ENCODE results near the gene TLCD3B. TPM values are rescaled to one million over a fixed set of nuclear protein-coding genes. Genes with fewer than 3 reads are reported as not detected.

TLCD3B gene
- total and polyA plus RNA-seq, 3 donors from 2014 or later, result 51.8 to 194 (median 82.7) TPM

GRCh38 chr16:30040221-30040620, 9.2 kb upstream of the TLCD3B start:
- no peaks in the 10 kb centered on the region for H3K36me3 ChIP-seq (ENCODE audit: low read depth, missing control alignments)
- H3K9me3 ChIP-seq, result no peaks in the 10 kb centered on the region
- H3K4me3 ChIP-seq, result no peak overlapping the region
- intact Hi-C loops (cut with DNase I; ENCODE audit: low total_unique reads), result no loop called here
- TF ChIP-seq CTCF (IDR thresholded peaks at IDR 0.05) (no peak), POLR2A (IDR thresholded peaks at IDR 0.05) (no peak)
- no peaks in the 10 kb centered on the region for H3K4me1 ChIP-seq
- H3K27me3 ChIP-seq, result no peaks in the 10 kb centered on the region
- WGBS, 2 donors, result 80 to 85% methylated on average over 5 of the region's 5 CpGs
- no peak overlapping the region for H3K27ac ChIP-seq
- DNase-seq, result no peak

- Histone ChIP-seq H3K36me3 (ENCODE audit: low read depth, missing control alignments) (no peaks in the 10 kb centered on the region), H3K9me3 (no peaks in the 10 kb centered on the region), H3K4me1 (peaks cover 9% of the 10 kb centered on the region), H3K4me3 (no peak overlapping the region), H3K27me3 (no peaks in the 10 kb centered on the region), H3K27ac (no peak overlapping the region)
- TF ChIP-seq POLR2A (IDR thresholded peaks at IDR 0.05) (no peak), CTCF (IDR thresholded peaks at IDR 0.05) (no peak)
- WGBS, 2 donors, result 73 to 77% methylated on average over 7 of the region's 7 CpGs
- intact Hi-C loops (cut with DNase I; ENCODE audit: low total_unique reads), result no loop called here
- DNase-seq, result no peak
These were observed 2.2 kb upstream of the TLCD3B start for GRCh38 chr16:30033270-30033669.

- H3K27me3 ChIP-seq, result no peaks in the 10 kb centered on the region
- H3K4me3 ChIP-seq, result no peak overlapping the region
- H3K4me1 ChIP-seq, result peaks cover 9% of the 10 kb centered on the region
- H3K36me3 ChIP-seq (ENCODE audit: low read depth, missing control alignments), result no peaks in the 10 kb centered on the region
- no peak overlapping the region for H3K27ac ChIP-seq
- DNase-seq, result peak; percentile 76
- intact Hi-C loops (cut with DNase I; ENCODE audit: low total_unique reads), result no loop called here
- 29% methylated on average over 12 of the region's 12 CpGs for WGBS, 2 donors
- no peaks in the 10 kb centered on the region for H3K9me3 ChIP-seq
- no peak for TF ChIP-seq POLR2A (IDR thresholded peaks at IDR 0.05)
- TF ChIP-seq CTCF (IDR thresholded peaks at IDR 0.05), result peak; percentile 27 to 85 (median 70)
These were observed 1.2 kb upstream of the TLCD3B start for GRCh38 chr16:30032083-30032819.

GRCh38 chr16:30031477-30031918, 427 bp upstream of the TLCD3B start:
- no peak overlapping the region for H3K4me3 ChIP-seq
- peaks cover 9% of the 10 kb centered on the region for H3K4me1 ChIP-seq
- no peaks in the 10 kb centered on the region for H3K27me3 ChIP-seq
- no peaks in the 10 kb centered on the region for H3K36me3 ChIP-seq (ENCODE audit: low read depth, missing control alignments)
- no peak for TF ChIP-seq CTCF (IDR thresholded peaks at IDR 0.05)
- TF ChIP-seq POLR2A (IDR thresholded peaks at IDR 0.05), result no peak
- intact Hi-C loops (cut with DNase I; ENCODE audit: low total_unique reads), result no loop called here
- no peak overlapping the region for H3K27ac ChIP-seq
- WGBS, 2 donors, result 35 to 37% methylated on average over 11 of the region's 11 CpGs
- H3K9me3 ChIP-seq, result no peaks in the 10 kb centered on the region
- no peak for DNase-seq
